ENCODE data around the gene MOV10L1. TPM values are rescaled to one million over a fixed set of nuclear protein-coding genes. Genes with fewer than 3 reads are reported as not detected.
"Not testable (repeated sequence)": the region's sequence is repeated elsewhere in the genome, so short reads cannot be mapped to it uniquely, and the experiment has no call there.

Gene MOV10L1
- total RNA-seq, 1 donor from 2014 or later = 11.7 TPM

DNA sequence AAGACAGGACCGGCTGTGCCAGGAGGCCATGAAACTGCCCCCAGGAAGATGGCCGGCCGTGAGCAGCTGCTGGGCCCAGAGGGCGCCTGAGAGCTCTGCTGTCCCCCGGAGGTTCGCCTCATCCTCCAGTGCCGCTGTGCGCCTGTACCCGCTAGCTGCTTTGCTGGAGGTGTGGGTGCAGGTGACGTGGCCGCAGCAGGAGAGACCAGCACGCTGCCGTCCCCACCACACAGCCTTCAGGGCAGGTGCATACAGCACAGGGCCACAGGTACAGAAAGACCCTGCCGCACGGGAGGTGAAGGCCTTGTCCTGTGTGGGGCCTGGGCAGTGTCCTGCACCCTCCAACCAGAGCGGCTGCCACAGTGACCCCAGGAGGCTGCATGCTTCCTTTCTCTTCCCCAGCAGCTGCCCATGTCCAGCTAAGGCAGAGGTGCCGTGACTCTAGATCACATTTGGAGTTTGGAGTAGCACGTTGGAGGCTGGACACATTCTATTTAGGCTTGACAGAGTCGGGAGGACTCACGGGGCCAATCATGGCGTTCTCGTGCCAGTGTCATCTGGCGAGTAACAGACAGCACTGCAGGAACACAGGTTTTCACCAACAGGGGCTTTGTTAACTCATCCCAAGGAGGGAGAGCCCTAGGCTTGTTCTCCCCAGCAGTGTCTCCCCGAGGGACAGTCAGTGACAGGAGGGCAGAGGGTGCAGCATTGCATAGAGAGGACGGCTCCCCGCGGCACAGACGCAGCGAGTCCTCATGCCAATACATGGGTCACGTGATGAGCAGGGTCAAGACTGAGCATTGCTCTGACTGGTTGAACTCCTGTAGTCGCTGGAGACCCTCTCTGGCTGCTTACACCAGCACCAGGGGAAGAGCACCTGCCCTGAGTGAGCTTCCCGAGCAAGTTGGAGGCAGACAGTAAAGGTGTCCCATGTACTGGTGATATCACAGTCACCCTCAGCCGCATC, 62.0 kb downstream of the MOV10L1 start:
- no peak for DNase-seq (ENCODE audit: extremely low read depth, low read depth, low spot score)

- DNase-seq (ENCODE audit: extremely low read depth, low read depth, low spot score) = no peak
Measured at GRCh38 chr22:50153056-50153755, 63.4 kb downstream of the MOV10L1 start.

DNA sequence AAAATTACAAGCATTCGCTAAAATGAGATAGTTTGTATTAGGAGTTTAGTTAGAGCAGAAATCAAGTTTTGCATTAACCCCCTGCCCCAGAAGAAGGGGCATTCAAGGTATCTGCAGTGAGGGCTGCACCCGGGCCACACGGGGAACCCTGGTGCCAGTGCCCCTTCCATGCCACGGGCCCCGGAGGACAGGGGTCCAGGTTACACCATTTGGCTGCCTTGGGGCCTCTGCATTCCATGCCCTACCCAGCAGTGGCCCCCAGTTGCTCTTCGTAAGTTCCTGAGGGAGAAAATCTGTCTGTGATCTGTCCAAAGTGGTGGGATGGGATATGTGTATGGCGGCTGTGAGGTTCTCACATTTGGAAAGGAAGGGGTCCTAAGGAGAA, 63.9 kb downstream of the MOV10L1 start:
- DNase-seq (ENCODE audit: extremely low read depth, low read depth, low spot score) = no peak

DNA sequence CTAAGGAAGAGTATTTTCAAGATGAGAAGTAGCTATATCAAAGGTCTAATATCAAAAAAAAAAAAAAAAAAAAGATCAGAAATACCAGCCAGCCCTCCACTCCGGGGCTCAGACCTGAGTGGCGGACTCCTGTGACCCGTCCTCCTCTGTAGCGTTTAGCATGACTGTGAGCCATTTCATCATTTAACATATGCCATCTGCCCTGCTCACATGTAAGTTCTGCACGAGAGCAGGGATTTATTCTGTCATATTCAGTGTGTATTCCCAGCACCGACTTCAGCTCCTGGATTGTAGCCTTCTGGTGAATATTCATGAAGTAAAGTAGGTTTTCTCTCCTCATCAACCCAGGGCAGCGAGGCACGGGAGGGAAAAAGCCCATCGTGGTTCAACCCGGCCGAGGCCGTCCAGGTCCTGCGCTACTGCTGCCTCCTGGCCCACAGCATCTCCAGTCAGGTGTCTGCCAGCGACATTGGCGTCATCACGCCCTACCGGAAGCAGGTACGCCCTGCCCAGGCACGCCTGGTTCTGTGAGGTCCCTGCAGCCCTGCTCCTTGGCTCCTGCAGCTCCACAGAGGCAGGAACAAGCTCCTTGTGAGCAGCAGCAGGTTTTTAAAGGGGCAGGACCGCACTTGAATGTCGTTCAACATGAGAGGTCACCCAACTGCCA, 68.0 kb downstream of the MOV10L1 start:
- no peak for DNase-seq (ENCODE audit: extremely low read depth, low read depth, low spot score)

DNA sequence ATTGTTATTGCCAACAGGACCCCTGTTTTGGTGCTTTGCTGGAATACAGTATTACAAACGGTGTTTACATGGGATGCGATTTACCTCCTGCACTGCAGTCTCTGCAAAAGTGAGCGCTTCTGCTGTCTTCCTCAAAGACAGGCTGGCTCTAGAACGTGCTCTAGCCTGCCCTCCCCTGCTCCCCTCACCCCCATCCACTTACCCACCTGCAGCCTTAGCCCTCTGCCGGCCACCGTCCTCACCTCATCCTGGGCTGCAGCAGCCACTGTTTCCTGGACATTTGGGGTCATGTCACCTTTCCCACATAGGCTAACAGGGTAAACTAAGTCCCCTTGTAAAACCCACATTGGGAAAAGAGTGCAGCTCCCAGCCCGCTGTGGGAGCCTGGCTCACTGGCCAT, 71.1 kb downstream of the MOV10L1 start:
- DNase-seq (ENCODE audit: extremely low read depth, low read depth, low spot score) = no peak

- no peak for DNase-seq (ENCODE audit: extremely low read depth, low read depth, low spot score)
Measured at GRCh38 chr22:50161508-50162390, 71.9 kb downstream of the MOV10L1 start.

DNA sequence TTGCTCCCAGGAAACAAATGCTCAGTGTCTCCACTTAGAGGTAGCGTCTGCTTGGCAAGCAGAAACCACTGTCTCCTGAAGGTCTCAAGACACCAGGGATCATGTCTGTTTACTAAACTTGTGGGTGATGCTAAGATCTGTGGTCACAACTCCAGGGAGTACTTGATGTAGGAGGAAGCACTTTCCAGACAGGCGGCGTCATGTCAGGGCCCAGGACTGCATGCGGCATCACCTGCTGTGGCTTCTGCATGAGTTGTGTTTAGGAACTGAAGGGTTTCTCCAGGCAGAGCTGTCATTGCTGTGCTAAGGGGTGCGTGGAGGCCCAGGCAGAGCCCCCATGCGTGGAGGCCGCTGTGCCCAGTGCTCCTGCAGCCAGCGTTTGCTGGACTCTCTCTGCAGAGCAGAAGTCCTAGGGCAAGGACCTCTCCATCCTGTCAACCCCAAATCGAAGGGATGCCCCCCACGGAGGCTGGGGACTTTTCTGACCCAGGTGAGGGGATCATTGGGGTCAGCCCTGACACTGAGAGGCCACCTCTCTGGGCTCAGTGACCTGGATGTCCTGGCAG, 72.7 kb downstream of the MOV10L1 start:
- DNase-seq (ENCODE audit: extremely low read depth, low read depth, low spot score) = no peak

DNA sequence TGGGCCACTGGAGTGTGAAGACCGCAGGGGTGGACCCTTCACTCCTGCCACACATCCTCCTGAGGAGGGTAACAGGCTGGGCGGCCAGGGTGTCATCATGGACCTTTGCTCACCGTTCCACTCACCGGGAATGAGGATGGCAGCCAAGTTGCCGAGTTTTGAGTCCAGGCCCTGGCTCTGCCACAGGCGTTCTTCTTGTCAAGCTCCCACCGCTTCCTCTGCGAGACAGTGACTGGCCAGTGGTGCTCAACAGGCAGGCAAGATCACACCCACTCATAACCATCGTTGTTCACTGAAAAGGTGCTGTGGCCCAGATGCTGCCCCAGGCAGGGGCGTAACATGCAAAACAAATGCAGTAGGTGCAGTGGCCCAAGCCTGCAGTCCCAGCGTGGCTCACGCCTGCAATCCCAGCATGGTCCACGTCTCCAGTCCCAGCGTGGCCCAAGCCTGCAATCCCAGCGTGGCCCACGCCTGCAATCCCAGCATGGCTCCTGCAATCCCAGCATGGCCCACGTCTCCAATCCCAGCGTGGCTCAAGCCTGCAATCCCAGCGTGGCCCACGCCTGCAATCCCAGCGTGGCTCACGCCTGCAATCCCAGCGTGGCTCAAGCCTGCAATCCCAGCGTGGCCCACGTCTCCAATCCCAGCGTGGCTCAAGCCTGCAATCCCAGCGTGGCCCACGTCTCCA, 75.8 kb downstream of the MOV10L1 start:
- DNase-seq (ENCODE audit: extremely low read depth, low read depth, low spot score) = no peak

DNA sequence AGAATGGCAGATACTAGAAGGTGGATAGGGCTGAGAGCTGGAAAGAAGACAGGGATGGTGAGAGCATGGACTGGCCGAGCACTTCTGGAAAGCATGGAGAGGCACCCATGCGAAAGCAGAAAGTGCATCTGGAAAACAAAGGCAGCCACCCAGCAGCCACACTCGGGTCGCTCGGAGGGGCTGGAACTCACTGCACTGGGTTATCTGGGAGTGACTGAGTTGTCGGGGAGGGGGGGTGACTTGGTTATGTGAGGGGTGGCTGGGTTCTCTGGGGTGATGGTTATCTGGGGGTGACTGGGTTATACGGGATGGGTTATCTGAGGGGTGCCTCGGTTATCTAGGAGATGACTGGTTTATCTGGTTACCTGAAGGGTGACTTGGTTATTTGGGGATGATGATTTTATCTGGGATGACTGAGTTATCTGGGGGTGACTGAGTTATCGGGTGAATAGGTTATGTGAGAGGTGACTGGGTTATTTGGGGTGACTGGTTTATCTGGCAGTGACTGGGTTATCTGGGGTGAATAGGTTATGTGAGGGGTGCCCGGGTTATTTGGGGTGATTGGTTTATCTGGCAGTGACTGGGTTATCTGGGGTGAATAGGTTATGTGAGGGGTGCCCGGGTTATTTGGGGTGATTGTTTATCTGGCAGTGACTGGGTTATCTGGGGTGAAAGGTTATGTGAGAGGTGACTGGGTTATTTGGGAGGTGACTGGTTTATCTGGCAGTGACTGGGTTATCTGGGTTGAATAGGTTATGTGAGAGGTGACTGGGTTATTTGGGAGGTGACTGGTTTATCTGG, 78.1 kb downstream of the MOV10L1 start:
- no peak for DNase-seq (ENCODE audit: extremely low read depth, low read depth, low spot score)

DNA sequence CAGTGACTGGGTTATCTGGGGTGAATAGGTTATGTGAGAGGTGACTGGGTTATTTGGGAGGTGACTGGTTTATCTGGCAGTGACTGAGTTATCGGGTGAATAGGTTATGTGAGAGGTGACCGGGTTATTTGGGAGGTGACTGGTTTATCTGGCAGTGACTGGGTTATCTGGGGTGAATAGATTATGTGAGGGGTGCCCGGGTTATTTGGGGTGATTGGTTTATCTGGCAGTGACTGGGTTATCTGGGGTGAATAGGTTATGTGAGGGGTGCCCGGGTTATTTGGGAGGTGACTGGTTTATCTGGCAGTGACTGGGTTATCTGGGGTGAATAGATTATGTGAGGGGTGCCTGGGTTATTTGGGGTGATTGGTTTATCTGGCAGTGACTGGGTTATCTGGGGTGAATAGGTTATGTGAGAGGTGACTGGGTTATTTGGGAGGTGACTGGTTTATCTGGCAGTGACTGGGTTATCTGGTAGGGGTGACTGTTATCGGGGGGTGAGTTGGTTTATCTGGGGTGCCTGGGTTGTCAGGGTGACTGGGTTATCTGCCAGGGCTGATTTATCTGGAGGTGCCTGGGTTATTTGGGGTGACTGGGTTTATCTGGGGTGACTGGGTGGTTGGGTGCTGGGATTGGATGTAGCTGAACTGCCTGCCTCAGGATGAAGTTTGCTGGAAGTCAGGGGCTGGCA, 78.8 kb downstream of the MOV10L1 start:
- not testable (repeated sequence) for DNase-seq (ENCODE audit: extremely low read depth, low read depth, low spot score)

DNA sequence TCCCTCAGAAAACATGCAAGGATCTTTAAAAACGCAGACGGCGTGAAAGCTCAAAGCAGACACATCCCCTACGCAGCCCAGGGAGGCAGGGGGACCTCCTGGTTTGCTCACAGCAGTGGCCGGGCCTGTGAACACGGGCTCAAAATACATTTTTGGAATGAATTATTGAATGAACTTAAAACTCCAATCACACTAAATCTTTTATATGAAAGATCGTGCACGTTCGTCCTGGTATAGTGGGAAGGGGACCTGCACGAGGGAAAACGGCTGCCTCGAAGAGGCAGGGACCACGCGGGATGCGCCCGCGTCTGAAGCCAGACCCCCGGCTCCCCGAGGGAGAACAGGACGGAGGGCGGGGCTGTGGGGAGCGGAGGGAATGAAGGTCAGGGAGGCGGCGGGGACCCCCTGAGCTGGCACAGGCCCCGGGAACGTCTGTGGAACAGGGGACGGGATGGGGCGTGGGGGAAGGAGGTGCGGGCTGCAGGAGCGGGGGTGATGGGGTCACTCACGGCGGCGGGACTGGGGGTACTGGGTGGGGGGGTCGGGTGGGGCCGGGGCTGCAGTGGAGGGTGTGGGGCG, 79.5 kb downstream of the MOV10L1 start:
- no peak for DNase-seq (ENCODE audit: extremely low read depth, low read depth, low spot score)

- no peak for DNase-seq (ENCODE audit: extremely low read depth, low read depth, low spot score)
Measured at GRCh38 chr22:50169774-50170341, 80.1 kb downstream of the MOV10L1 start.

DNA sequence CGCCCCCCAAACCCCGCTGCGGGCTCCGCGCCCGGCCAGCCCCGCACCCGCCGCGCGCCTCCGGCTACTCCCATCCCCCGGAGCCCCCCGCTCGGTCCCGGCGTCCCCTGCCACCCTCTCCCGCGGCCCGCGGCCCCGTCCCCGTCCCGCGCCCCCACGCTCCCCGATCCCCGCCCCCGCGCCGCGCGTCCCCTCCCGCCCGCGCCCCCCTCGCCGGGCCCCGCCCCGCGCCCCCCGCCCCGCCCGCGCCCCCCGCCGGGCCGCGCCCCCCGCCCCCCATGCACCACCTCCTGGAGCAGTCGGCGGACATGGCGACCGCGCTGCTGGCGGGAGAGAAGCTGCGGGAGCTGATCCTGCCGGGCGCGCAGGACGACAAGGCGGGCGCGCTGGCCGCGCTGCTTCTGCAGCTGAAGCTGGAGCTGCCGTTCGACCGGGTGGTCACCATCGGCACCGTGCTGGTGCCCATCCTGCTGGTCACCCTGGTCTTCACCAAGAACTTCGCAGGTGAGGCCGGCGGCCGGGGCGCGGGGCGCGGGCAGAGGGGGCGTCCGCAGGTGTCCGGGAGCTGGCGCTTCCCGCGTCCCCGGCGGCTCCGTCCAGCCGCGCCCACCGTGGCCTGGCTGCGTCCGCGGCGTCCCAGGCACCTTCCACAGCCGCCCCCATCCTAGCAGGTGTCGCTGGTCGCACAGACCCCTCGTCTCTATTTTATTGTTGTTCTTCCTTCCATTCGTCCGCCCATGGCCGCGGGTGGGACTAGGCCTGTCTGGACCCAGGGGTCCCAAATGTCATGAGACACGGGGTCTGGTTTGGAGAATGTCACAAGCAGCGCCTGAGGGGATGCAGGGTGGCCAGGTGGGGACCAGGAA, 80.9 kb downstream of the MOV10L1 start, which contains the start of gene PANX2:
Gene PANX2, plus strand, starts transcription at position 279 of the 866 bp plus-strand sequence. Its CDS starts 0 bp downstream, at position 279.
- DNase-seq (ENCODE audit: extremely low read depth, low read depth, low spot score) = no peak

- DNase-seq (ENCODE audit: extremely low read depth, low read depth, low spot score) = no peak
Measured at GRCh38 chr22:50171319-50171964, 81.6 kb downstream of the MOV10L1 start.

- no peak for DNase-seq (ENCODE audit: extremely low read depth, low read depth, low spot score)
Measured at GRCh38 chr22:50171965-50172421, 82.2 kb downstream of the MOV10L1 start.
